Ascending aorta (tissue), 2 donors: ENCODE measurements around the gene WNT1. TPM values are rescaled to one million over a fixed set of nuclear protein-coding genes. Genes with fewer than 3 reads are reported as not detected.

Experiments
- DNase-seq, 2 donors: peaks; one replicate each; pipeline ENCODE4 v3.0.0-alpha.2; 2019; ENCODE audit warnings: low spot score in 2 of 2
- H3K27ac ChIP-seq, 2 donors: fragments of 200-600 bp; sonication (generic); one replicate each; pipeline ENCODE4 v1.5.1; 2016 to 2017; ENCODE audit warnings: mild to moderate bottlenecking in 1 of 2
- H3K27me3 ChIP-seq: fragments of 200-600 bp; sonication (generic); one replicate; pipeline ENCODE4 v1.5.1; 2017
- H3K36me3 ChIP-seq, 2 donors: fragments of 200-600 bp; sonication (generic); one replicate each; pipeline ENCODE4 v1.5.1; 2016
- H3K4me1 ChIP-seq, 2 donors: fragments of 200-600 bp; sonication (generic); one replicate each; pipeline ENCODE4 v1.5.1; 2016 to 2017; ENCODE audit warnings: mild to moderate bottlenecking in 1 of 2
- H3K4me3 ChIP-seq, 2 donors: fragments of 200-600 bp; sonication (generic); one replicate each; pipeline ENCODE4 v1.5.1; 2016 to 2017; ENCODE audit warnings: mild to moderate bottlenecking in 1 of 2
- H3K9me3 ChIP-seq, 2 donors: fragments of 200-600 bp; sonication (generic); one replicate each; pipeline ENCODE4 v1.5.1; 2016
- CTCF ChIP-seq, 3 experiments: fragments of 200-600 bp in 2 of 3; fragments of 450-650 bp in 1 of 3; sonication (generic) in 2 of 3; IDR thresholded peaks; one replicate each; pipeline ENCODE4 v1.5.1; 2016 to 2019; ENCODE audit warnings: antibody characterized with exemption in 3 of 3, mild to moderate bottlenecking in 1 of 3, moderate library complexity in 1 of 3
- intact Hi-C: fragments of 100-400 bp; cut with DNase I; formaldehyde crosslinking; loops from one replicate; pipeline ENCODE4 v1.15.1; 2023
- total RNA-seq: library from RNA; depleted of rRNA; stranded (reverse); fragments of >200 nt; gene quantifications from one replicate; pipeline ENCODE4 v1.1.0, GENCODE V29; 2016

The WNT1 gene
- total RNA-seq, 1 donor from 2014 or later = not detected

GRCh38 chr12:49000346-49000745 is 22.2 kb downstream of the WNT1 start:
- DNase-seq = no peak
- TF ChIP-seq CTCF (IDR thresholded peaks at IDR 0.05) = no peak
- H3K27me3 ChIP-seq = peaks cover 13% of the 10 kb centered on the region
- H3K36me3 ChIP-seq = peaks cover 38 to 43% of the 10 kb centered on the region in 2 donors
- no peak overlapping the region for H3K4me3 ChIP-seq
- no peak overlapping the region for H3K27ac ChIP-seq
- H3K9me3 ChIP-seq = no peaks in the 10 kb centered on the region
- H3K4me1 ChIP-seq = peaks cover 21 to 29% of the 10 kb centered on the region in 2 donors
- intact Hi-C loops = no loop called here

- no peak overlapping the region for H3K4me3 ChIP-seq
- H3K27me3 ChIP-seq = no peaks in the 10 kb centered on the region
- TF ChIP-seq CTCF (IDR thresholded peaks at IDR 0.05) = no peak
- intact Hi-C loops = no loop called here
- no peaks in the 10 kb centered on the region for H3K9me3 ChIP-seq
- H3K27ac ChIP-seq = no peak overlapping the region
- no peaks in the 10 kb centered on the region for H3K4me1 ChIP-seq
- DNase-seq = no peak
- peaks cover 48 to 58% of the 10 kb centered on the region in 2 donors for H3K36me3 ChIP-seq
These were observed 30.8 kb downstream of the WNT1 start for GRCh38 chr12:49008943-49009342.

GRCh38 chr12:49010092-49010668 is 32.1 kb downstream of the WNT1 start:
- DNase-seq = no peak
- Histone ChIP-seq H3K27me3 (no peaks in the 10 kb centered on the region), H3K4me3 (no peak overlapping the region), H3K9me3 (no peaks in the 10 kb centered on the region), H3K27ac (no peak overlapping the region), H3K4me1 (no peaks in the 10 kb centered on the region), H3K36me3 (peaks cover 35 to 45% of the 10 kb centered on the region in 2 donors)
- TF ChIP-seq CTCF (IDR thresholded peaks at IDR 0.05) = no peak
- intact Hi-C loops = no loop called here

GRCh38 chr12:49012739-49013138 is 34.6 kb downstream of the WNT1 start:
- H3K4me3 ChIP-seq = no peak overlapping the region
- intact Hi-C loops = no loop called here
- H3K27me3 ChIP-seq = no peaks in the 10 kb centered on the region
- no peaks in the 10 kb centered on the region for H3K9me3 ChIP-seq
- no peak for DNase-seq
- H3K27ac ChIP-seq = no peak overlapping the region
- H3K4me1 ChIP-seq = no peaks in the 10 kb centered on the region
- H3K36me3 ChIP-seq = peaks cover 27 to 38% of the 10 kb centered on the region in 2 donors
- no peak for TF ChIP-seq CTCF (IDR thresholded peaks at IDR 0.05)

GRCh38 chr12:49013428-49013827 is 35.3 kb downstream of the WNT1 start:
- DNase-seq = no peak
- intact Hi-C loops = no loop called here
- no peak for TF ChIP-seq CTCF (IDR thresholded peaks at IDR 0.05)
- H3K9me3 ChIP-seq = no peaks in the 10 kb centered on the region
- H3K36me3 ChIP-seq = peaks cover 27 to 35% of the 10 kb centered on the region in 2 donors
- H3K27me3 ChIP-seq = no peaks in the 10 kb centered on the region
- H3K4me3 ChIP-seq = no peak overlapping the region
- no peak overlapping the region for H3K27ac ChIP-seq
- H3K4me1 ChIP-seq = no peaks in the 10 kb centered on the region

- intact Hi-C loops = no loop called here
- no peak overlapping the region for H3K27ac ChIP-seq
- DNase-seq = no peak
- H3K4me3 ChIP-seq = no peak overlapping the region
- H3K36me3 ChIP-seq = peaks cover 27 to 31% of the 10 kb centered on the region in 2 donors
- peaks cover 0 to 5% of the 10 kb centered on the region in 2 donors for H3K4me1 ChIP-seq
- no peak for TF ChIP-seq CTCF (IDR thresholded peaks at IDR 0.05)
- H3K27me3 ChIP-seq = no peaks in the 10 kb centered on the region
- no peaks in the 10 kb centered on the region for H3K9me3 ChIP-seq
These were observed 36.4 kb downstream of the WNT1 start for GRCh38 chr12:49014547-49014946.
